GM10248 (cell line): ENCODE measurements around the gene RRP1B.

ENCODE experiments used
- CTCF ChIA-PET: fragments of 300-600 bp; sonication (Branson Sonifier 250); formaldehyde crosslinking; extraction: SDS; loops from one replicate; lab custom pipeline; 2021; ENCODE audit warnings: antibody characterized with exemption; lab: Yijun Ruan, JAX
- POLR2A ChIA-PET: fragments of 350-650 bp; sonication (Branson Sonifier 250); formaldehyde crosslinking; extraction: SDS; loops from one replicate; lab custom pipeline; 2020; ENCODE audit warnings: antibody characterized with exemption; lab: Yijun Ruan, JAX
- DNase-seq: peaks from one replicate; pipeline ENCODE4 v3.0.0; 2012; ENCODE audit errors: extremely low spot score
- TF ChIP-seq, protein P1 (sequence below): IDR thresholded peaks from 2 replicates; pipeline ENCODE4 v1.5.1; 2012; ENCODE audit warnings: mild to moderate bottlenecking, low read depth; ENCODE audit errors: extremely low read depth, missing control alignments, control extremely low read depth

RRP1B gene

DNA sequence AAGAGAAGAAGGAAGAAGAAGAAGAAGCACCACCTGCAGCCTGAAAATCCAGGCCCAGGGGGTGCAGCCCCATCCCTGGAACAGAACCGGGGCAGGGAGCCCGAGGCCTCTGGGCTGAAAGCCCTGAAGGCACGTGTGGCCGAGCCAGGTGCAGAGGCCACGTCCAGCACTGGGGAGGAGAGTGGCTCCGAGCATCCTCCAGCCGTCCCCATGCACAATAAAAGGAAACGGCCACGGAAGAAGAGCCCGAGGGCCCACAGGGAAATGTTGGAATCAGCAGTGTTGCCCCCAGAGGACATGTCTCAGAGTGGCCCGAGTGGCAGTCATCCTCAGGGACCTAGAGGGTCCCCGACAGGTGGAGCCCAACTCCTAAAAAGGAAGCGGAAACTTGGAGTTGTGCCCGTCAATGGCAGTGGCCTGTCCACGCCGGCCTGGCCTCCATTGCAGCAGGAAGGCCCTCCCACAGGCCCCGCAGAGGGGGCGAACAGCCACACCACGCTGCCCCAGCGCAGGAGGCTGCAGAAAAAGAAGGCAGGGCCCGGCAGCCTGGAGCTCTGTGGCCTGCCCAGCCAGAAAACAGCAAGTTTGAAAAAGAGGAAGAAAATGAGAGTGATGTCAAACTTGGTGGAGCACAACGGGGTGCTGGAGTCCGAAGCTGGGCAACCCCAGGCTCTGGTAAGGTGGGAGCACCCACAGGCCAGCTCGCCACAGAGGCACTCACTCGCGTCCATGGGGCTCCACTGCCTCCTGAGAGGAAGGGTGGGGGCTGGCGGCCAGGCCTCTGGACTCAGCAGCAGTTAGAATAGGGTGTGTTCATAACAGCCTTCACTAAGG lies 28.4 kb downstream of the RRP1B start:
- CTCF ChIA-PET, result interaction anchor here (0.7 to 1.7 kb wide), 3 partner anchors 11 to 27 kb away, joined by 3 to 5 read pairs (median 3); no protein-coding TSS in a partner anchor
- DNase-seq, result no peak
- TF ChIP-seq, protein P1, sequence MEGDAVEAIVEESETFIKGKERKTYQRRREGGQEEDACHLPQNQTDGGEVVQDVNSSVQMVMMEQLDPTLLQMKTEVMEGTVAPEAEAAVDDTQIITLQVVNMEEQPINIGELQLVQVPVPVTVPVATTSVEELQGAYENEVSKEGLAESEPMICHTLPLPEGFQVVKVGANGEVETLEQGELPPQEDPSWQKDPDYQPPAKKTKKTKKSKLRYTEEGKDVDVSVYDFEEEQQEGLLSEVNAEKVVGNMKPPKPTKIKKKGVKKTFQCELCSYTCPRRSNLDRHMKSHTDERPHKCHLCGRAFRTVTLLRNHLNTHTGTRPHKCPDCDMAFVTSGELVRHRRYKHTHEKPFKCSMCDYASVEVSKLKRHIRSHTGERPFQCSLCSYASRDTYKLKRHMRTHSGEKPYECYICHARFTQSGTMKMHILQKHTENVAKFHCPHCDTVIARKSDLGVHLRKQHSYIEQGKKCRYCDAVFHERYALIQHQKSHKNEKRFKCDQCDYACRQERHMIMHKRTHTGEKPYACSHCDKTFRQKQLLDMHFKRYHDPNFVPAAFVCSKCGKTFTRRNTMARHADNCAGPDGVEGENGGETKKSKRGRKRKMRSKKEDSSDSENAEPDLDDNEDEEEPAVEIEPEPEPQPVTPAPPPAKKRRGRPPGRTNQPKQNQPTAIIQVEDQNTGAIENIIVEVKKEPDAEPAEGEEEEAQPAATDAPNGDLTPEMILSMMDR, result no peak
- POLR2A ChIA-PET, result no interaction called here

DNA sequence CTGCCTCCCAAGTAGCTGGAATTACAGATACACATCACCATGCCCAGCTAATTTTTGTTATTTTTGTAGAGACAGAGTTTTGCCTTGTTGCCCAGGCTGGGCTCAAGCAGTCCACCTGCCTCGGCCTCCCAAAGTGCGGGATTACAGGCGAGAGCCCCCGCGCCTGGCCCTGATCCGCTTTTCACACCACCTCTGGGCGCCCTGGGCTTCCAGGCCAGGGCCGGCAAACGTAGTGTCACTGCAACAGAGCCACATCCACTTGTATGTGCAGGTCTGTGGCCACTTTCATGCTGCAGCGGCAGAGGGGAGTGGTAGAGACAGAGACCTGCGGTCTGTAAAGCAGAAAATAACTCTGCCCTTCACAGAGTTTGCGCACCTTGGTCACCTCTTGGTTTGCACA lies 29.5 kb downstream of the RRP1B start:
- TF ChIP-seq, protein P1, result no peak
- POLR2A ChIA-PET, result no interaction called here
- no peak for DNase-seq
- CTCF ChIA-PET, result interaction anchor here (0.7 kb wide), 1 partner anchor 25 kb away, joined by 3 read pairs; no protein-coding TSS in a partner anchor

DNA sequence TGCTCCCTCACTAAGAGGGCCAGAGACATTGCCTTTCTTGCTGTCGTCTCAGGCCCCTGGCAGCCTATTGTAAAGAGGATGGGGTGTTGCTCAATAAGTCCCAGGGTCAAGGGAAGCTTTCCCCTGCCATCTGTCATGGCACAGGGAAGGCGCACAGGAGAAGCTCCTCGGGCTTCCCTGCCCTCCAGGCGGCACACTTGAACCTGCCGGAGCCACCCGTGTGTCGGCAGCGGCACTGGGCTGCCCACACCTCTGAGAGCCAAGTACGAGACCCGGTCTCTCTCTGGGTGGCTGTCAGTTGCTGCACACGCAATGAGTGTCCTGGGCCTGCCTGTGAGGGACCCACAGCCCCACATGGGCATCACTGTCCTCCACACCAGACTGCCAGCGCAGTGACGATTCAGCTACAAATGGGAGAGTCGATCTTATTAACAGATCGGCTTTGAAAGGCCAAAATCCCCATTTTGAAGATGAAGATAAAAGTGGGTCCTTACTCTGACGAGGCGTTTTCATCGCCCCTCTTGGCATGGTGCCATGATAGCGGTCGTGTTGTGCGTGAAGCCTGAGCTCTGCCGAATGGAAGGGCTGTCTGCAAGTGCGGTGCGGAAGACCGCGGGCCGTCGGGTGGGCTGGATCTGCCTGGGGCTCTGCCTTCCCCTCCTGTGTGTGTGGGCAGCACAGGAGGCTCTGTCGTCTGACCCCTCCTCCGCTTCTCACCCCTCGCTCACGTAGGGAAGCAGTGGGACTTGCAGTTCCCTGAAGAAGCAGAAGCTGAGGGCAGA lies 30.4 kb downstream of the RRP1B start:
- no peak for DNase-seq
- ChIA-PET CTCF (no interaction called here), POLR2A (no interaction called here)
- TF ChIP-seq, protein P1, result no peak

DNA sequence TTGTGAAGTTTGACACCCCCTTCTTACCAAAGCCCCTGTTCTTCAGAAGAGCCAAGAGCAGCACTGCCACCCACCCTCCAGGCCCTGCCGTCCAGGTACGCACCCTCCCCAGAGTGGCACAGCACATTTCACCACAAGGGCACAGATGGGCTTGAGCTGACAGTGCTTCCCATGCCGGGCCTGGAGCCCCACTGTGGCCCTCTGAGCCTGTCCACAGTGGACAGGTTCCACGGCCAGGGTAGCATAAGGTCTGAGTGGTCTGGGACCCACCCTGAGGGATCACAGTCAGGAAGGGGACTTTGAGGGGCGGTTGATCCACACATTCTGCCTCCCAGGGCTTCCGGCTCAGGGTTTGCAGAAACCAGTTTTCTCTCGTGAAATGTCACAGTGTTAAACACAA lies 31.0 kb downstream of the RRP1B start:
- ChIA-PET POLR2A (no interaction called here), CTCF (no interaction called here)
- no peak for DNase-seq
- TF ChIP-seq, protein P1, result no peak

DNA sequence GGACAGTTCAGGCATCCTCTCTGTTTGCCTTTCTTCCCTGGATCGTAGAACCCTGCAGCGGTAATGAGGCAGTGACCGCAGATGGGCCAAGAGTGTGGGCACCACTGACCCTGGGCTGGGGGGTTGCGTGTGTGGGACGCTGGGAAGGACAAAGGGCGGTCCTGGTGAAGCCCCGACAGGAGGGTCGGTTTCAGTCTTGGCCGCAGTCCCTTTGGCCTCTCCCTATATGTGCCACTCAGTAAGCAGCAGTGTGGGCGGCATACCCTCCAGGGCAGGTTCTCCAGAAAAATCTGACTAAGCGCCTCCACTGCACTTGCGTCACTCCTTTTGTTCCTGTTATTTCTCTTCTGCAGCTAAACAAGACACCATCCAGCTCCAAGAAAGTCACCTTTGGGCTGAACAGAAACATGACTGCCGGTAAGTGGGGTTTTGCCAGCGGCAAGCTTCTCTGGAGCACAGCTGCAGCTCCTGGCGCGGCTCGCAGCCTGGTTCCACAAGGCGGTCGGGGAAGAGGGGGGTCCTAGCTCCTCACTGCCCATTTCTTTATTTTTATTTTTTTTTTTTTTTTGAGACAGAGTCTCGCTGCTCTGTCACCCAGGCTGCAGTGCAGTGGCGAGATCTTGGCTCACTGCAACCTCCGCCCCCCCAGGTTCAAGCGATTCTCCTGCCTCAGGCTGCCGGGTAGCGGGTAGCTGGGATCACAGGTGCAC lies 31.9 kb downstream of the RRP1B start:
- ChIA-PET POLR2A (no interaction called here), CTCF (interaction anchor here (1.6 kb wide), 1 partner anchor 16 kb away, joined by 3 read pairs; no protein-coding TSS in a partner anchor)
- TF ChIP-seq, protein P1, result no peak
- no peak for DNase-seq

DNA sequence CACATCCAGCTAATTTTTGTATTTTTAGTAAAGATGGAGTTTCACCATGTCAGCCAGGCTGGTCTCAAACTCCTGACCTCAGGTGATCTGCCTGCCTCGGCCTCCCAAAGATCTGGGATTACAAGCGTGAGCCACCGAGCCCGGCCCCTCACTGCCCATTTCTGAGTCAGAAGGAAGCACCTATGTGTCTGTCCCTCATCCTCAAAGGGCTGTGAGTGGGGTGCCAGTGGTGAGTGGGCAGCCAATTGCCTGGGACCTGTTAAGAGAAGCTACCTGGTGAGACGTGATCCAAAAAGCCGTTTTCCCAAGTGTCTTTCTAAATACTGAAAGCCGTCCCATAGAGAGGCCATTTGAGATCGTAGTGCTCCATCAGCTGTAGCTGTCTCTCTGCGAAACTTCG lies 32.4 kb downstream of the RRP1B start:
- DNase-seq, result no peak
- TF ChIP-seq, protein P1, result no peak
- ChIA-PET CTCF (interaction anchor here (1.6 kb wide), 1 partner anchor 16 kb away, joined by 3 read pairs; no protein-coding TSS in a partner anchor), POLR2A (no interaction called here)
